CD4-positive, alpha-beta T cell treated with Interleukin-2 at 100 ng/mL for 4 hours (primary cell): ENCODE results near the gene SYNE3.
"Not testable (repeated sequence)": the region's sequence is repeated elsewhere in the genome, so short reads cannot be mapped to it uniquely, and the experiment has no call there.

Experiments used
- DNase-seq: peaks from one replicate; pipeline ENCODE4 v3.0.0-alpha.2; 2020; ENCODE audit warnings: low spot score

Gene SYNE3

DNA sequence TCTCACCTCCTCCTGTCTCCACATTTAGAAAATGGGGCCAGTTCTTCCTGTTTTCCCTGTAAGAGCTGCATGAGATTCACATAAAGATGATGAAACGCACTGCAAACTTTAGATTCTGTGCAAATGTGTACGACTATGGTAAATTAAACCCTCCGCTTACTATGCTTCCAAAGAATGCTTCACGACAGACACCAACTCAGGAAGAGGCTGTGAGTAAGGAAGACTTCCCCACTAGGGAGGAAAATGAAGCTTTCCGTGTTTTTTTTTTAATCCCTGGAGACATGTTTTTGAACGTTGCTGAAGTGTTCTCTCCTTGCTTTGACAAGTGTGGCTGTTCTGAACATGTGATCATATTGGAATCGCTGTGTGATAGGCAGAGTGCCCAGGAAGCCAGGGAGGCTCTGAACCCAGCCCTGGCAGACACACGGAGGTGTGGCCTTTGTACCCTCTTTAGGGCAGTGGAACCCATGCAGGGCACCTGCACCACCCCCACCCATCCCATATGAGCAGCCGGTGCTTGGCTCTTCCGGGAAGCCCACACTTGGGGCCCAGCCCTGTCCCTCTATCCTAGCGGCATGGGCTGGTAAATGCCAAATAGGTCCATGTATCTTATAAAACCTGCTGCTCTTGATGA is 7.5 kb upstream of the SYNE3 start:
- peak; percentile 53 for DNase-seq

DNA sequence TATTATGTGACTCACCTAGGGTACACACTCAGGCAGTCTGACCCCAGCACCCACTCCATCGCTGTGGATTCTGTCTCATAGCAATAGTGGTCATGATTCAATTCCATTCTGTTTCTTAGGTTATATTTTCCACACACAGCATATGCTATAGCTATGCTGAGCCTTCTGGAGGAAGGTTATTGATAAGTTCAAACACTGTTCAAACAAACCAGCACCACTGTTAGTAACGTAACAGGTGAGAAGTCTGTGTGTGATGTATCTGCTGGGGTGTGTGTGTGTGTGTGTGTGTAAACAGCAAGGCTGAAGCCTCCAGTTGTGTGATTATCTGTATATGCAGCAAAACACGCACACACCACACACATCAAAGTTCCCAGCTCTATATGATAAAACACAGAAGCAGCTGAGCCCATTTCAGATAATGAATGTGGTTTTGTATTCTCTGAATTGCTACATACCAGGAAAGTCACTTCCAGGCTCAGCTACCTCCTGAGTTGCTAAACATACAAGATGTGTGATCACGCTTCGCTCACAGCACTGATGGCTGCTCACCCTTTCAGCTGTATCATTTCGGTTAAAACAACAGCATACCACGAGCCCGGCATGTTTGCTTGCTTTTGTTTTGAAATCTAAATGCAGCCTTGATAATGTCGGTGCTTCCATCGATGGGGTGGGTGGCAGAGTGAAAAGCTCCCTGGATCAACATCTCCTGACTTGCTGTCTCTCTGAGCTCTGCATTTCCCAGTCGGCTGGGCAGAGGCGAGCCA is 6.8 kb upstream of the SYNE3 start:
- peak; percentile 89 for DNase-seq

DNA sequence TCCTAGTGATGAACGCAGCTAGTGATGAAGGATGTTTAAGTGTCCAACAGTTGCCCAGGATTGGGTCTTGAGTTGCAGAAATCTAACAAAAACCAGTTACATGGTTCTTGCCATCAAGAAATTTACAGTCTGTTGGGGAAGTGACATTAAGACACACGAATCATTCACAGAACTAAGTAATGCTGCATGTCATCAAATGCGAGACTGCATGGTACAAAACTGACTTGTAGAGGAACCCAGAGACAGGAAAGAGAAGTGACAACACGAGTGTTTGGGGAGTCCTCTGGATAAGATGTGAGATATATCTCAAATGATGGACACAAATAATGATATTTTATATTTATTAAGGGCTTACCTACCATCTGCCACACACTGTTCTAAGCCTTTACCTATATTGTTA is 6.1 kb upstream of the SYNE3 start:
- DNase-seq: peak; percentile 34

DNA sequence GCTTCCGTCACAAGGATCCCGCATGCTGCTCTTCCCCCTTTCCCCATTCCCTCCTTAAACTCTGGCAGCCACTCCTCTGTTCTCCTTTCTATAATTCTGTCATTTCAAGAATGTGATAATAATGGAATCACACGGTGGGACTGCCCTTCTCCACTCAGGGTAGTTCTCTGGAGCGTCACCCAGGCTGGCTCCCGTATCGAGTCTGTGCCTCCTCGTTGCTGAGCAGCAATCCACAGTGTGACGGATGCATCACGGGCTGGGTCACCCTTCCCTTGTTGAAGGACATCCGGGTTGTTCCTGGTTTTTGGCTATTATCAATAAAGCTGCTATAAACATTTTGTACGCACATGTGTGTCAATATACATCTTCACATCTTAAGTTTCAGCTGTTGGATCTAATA is 5.7 kb upstream of the SYNE3 start:
- no peak for DNase-seq

DNA sequence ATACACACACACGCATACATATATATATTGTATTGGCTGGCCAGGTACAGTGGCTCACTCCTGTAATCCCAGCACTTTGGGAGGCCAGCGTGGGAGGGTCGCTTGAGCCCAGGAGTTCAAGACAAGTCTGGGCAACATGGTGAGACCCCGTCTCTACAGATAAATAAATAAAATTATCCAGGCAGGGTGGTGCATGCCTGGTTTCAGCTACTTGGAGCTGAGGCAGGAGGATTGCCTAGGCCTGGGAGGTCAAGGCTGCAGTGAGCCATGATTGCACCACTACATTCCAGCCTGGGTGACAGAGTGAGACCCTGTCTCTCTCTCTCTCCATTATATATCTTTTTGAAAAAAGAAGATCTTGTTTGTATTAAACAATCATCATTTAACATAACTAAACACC is 4.6 kb upstream of the SYNE3 start:
- no peak for DNase-seq

DNA sequence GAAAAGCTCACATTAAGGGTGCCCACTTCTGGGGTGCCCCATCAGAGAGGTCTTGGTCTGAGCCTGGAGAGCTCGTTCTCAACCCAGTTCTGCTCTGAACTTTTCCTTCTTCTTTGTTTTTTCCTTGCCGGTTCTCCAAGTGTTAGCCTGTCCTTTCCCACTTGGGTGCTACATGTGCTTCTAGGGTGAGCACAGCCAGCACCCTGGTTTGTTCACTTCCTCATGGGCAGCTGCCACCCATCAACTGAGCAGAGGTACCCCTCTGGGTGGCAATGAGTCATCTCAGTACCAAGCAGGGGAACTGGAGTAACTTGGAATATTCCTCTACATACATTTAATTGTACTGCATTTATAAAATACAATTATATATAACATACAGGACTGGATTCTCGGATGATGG is 3.9 kb upstream of the SYNE3 start:
- peak; percentile 39 for DNase-seq

DNA sequence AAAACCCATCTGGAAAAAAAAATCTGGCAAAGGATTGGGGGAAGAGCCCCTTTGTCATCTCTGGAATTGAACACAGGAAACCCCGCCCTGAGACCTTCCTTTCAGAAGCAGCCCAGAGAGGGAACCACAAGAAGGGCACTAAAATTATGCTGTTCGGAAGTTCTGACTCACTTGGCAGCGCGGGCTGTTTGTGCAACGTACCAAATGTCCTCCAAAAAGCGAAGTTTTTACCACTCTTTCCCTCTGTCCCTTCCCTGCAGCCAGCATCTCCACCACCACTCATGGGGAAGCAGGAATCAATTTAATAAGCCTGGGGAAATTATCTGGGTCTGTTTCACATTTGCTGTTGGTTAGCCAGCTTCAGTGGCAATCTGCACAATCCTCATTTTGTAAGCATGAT is 3.2 kb upstream of the SYNE3 start:
- DNase-seq: peak; percentile 84

DNA sequence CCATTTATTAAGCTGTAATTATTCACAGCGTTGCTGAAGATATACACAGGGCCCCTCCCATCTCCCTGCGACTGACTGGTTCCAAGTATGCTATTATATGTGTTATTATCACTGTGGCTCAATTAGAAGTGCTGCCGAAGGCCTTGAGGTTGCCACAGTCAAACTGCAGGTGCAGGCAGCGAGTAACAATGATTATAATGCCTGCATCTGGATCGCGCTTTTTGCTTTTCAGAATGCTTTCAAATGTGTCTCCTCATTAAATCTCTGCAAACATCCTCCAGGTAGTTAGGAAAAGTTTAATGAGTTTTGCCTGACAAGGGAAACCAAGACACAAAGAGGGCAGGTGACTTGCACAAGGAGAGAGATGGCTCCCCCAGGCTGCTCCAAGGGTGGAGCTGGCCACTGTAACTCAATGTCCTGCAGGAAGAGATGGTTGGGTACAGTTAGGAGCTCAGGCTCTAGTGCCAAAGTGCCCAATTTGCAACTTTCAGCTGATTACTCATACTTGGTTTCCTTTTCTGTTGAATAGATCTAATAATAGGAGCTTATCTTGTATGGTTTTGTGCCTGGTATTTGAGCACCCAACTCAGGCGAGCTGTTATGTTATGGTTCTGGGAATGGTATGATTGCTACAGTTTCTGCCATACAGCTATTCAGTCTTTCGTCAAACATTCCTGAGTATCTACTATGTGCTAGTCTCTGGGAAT is 1.7 kb upstream of the SYNE3 start:
- DNase-seq: peak; percentile 50

DNA sequence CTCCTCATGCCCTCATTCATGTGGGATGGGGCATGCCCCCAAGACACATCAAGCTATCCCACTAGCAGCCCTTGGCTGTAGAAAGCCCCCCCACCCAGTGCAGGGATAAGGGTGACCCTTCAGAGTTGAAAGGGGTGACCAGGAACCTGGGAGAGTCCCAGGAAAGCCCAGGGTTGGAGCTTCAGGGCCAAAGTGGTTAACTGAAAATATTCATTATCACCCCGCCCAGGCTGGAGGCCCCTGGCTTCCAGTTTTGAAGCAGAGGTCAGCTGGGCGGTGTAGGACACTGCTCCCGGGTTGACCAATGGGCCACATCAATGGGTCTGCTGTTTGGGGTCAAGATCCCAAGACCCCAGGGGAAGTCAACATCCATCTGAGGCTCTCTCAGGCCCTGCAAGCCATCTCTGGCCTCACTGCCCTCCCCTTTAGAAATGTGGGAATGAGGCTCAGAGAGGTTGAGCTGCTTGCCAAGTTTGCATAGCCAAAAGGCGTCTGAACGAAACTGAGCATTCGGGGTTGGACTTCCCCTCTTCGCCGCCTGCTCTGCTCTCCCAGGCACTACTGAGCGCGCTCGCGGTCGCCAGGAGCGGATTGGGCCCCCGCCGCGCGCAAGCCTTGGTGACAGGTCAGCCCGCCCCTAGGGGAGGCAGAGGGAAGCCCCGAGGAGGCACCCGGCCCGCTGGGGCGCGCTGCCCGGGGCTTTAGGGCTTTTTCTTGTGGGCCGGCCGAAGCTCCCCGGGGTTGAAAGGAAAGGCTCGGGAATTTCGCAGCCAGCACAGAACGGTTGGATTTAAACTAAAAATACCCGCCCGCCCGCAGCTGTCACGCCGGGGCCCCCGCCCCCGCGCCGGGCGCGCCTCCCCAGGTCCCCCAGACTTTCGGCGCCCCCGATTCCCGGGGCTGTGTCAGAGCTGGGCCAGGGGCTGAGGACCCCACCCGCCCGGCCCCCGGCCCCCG is 576 bp downstream of the SYNE3 start:
- peak; percentile 84 for DNase-seq

DNA sequence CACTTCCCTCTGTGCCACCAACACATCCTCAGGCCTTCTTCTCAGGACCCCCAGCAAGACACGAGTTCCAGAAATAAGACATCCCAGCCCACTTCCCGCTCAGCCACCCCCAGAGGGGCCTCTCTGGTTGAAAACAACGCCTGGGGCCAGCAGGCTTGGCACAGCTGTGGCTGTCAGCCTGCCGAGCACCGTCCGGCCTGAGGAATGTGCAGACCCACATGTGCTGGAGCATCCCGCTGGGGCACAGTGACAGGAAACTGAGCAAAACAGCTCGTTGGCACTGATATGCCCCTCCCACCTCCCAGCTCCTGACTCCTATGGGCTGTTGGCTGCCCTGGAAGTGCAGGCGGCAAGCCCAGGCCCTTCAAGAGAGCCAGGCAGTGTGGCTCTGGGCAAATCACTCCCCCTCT is 1.4 kb downstream of the SYNE3 start:
- DNase-seq: no peak

DNA sequence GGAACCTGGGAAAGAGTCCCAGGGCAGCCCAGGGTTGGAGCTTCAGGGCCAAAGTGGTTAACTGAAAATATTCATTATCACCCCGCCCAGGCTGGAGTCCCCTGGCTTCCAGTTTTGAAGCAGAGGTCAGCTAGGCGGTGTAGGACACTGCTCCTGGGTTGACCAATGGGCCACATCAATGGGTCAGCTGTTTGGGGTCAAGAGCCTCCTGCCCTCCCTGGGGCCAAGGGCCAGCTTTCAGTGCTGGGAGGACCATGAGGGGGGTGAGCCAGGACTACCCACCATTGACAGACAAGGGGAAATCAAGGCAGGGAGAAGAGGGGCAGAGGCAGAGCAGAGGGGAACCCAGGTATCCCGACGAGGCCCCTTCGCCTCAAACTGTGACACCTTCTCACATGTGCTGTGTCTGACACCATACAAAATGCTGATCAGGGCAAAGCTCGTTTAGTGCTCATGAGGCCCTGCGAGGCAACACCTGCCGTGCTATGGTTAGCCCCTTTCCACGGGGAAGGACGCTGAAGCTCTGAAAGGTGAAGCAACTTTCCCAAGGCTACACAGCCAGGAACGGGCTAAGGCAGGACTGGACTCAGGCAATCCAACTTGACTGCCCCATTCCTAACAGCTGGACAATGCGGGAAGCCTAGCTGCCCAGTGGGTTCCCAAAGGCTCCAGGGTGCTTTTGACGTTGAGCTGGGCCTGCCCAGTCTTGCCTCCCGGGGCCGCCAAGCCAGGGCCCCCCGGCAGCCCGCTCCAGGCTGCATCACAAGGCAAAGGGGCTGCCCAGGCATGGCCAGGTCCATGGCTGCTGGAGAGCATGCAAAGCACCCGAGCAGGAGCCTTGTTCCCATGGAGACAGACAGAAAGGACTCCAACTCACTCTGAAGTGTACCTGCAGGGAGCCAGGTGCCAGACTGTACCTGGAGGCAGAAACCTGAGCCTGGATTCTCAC is 2.0 kb downstream of the SYNE3 start:
- no peak for DNase-seq

DNA sequence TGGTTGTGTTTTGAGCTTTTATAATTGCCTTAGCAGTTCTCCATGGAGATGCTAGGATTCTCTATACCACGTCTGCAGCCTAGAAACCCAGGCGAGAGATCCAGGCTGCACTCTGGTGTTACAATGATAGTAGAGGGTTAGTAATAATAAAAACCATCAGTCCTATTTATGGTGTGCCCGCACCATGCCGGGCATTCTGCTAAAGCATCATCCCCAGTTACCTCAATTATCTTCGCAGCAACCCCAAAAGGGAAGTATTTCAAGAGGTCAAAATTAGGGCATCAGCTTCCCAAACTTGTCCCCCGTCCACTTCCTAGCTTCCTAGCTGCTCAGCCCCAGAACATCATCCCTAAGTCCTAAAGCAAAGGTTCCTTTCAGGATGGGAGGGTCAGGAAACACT is 3.2 kb downstream of the SYNE3 start:
- DNase-seq: no peak

DNA sequence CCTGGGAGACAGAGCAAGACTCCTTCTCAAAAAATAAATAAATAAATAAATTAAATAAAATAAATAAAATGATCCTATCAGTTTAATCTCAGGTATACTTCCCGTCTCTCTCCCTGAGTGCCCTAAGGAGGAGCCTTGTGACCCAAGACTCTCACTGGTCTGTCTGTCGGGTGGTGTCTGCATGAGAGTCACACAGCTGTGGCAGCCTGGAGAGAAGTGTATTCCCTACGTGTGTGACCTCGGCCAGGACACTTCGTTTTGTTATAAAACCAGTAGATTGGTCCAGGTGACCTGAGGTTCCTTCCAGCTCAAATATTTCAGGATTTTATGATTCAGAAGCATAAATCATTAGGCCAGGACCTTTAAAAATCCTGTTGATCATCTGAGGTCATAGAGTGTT is 4.8 kb downstream of the SYNE3 start:
- no peak for DNase-seq

DNA sequence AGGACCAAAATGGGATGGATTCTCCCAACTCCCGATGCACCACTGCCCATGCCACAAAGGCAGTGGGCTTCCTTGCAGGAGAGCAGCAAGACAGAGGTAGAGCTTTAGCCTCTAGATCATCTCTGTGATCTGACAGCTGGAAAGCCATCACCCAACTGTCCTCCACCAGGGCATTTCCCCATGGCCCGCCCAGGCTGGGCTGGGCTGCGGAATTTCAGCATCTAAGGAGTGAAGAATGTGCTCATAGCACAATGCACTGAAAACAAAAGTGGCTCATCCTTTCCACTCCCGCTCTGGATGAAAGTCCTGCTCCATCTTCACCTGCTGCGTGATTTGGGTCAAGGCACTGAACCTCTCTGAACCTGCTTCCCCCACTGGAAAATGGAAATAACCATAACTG is 5.6 kb downstream of the SYNE3 start:
- DNase-seq: no peak

DNA sequence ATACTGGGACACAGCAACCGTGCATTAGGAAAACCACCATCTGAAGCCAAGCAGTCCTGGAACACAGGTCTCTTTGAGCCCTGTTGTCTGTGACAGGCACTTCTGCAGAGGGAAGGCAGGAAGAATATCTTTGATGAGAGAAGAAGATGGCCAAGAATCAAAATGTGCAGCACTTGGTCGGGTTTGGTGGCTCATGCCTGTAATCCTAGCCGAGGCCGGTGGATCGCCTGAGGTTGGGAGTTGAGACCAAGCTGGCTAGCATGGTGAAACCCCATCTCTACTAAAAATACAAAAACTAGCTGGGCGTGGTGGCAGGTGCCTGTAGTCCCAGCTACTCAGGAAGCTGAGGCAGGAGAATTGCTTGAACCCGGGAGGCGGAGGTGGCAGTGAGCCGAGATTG is 6.1 kb downstream of the SYNE3 start:
- not testable (repeated sequence) for DNase-seq

DNA sequence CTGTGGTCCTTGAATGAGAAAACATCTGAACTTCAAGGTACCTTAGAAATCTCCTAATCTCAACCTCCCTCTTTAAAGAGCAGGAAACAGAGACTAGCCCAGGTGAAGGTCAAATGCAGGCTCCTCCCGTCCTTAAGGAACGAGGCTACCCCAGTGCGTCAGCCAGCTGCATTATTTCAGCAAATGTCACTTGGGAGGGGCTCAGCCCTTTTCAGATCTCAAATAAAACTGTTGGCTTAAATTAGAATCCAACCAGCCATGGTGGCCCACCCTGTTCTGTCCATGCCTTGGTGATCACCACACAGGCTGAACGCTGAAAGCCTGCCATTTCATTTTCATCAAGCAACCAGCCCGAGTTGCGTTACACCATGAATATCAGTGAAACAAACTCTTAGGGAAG is 7.0 kb downstream of the SYNE3 start:
- no peak for DNase-seq

DNA sequence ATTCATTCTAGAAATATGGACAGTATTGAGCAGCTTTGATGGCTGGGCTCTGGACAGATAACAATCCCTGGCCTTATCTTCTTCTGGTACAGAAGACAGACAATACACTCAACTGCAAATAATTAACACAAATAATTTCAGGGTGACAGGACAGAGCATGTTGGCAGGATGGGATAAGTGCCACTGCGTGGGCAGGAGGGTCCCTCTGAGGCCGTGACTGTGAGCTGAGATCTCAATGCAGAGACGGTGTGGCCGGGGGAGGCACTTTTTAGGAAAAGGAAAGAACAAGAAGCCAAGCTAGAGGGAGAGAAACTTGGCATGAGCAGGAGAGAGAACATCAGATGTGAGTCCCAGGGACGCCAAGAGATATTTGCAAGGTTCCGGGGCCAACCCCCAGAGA is 8.1 kb downstream of the SYNE3 start:
- no peak for DNase-seq

DNA sequence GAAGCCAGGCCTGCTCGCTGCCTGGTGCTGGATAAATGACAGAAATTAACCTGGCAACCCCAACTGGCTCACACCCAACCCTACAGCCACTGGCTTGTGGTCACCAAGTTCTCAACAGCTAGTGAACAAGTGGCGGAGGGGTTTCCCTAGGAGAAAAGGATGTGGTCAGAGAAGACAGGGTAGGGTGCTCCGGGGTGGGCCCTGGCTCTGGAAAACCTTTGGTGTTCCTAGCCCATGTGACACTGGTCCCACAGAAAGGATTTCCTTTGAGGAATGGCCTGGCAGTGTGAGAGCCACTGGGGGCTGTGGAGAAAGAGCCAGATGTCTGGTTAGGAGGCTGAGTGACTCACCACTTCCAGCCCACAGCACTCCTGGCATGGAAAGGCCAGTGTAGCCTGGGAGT is 8.7 kb downstream of the SYNE3 start:
- DNase-seq: no peak

DNA sequence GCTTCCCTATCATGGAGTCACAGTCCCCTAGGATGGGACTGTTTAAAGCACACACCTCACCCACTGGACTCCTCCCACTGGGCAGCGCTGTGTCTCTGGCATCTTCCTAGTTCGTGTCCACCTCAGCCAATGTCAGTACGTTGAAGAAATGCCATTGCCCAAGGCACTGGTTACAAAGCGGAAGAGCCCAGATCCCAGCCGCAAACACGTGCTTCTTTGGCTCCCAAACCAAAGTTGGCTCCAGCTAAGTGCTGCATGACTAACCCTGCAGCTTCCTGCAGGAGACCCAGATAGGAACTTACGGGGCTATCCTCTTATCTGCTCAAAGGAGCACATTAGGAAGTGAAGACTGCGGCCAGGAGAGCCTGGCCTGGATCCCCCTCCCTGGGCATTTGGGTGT is 9.3 kb downstream of the SYNE3 start:
- no peak for DNase-seq

DNA sequence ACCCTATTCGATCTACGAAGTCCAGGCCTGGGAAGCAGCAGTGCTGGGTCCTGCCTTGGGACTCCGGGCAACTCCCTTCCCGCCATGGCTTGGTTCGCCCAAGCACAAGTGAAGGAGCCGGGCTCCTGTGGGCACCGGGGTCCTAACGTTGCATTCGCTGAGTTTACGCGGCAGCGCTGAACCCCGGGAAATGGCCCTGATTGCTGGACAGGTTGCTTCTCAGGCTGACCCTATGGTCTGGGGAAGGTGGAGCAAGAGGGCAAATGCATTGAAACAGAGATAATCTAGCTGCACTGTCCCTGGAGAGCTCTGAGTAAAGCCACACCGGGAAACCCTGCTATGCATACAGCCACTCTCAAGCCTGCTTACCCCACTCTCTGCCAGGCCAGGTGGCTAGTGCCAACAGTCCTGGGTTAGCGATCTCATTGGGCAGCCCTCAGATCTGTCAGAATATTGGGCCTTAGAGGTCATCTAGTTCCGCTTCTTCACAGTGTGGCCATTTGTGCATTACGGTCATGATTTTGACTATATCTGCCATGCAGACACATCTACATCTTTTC is 11.3 kb downstream of the SYNE3 start:
- no peak for DNase-seq
